Esophagus (tissue), 2 donors: ENCODE data around the gene MOV10L1. TPM values are rescaled to one million over a fixed set of nuclear protein-coding genes. Genes with fewer than 3 reads are reported as not detected.
A peak's percentile ranks its signal among the peaks of the same experiment; 100 is the strongest.

ENCODE experiments used
- H3K27ac ChIP-seq, 2 donors: one replicate each; pipeline ENCODE4 v1.5.1; 2013; ENCODE audit warnings: low read depth in 2 of 2, mild to moderate bottlenecking in 2 of 2, inconsistent platforms in 1 of 2, low read length in 1 of 2, moderate library complexity in 1 of 2
- H3K27me3 ChIP-seq, 2 donors: one replicate each; pipeline ENCODE4 v1.6.1; 2013; ENCODE audit warnings: low read length in 2 of 2, control low read depth in 1 of 2, mild to moderate bottlenecking in 1 of 2; ENCODE audit not compliant: insufficient read depth in 2 of 2, control insufficient read depth in 1 of 2
- H3K36me3 ChIP-seq, 2 donors: one replicate each; pipeline ENCODE4 v1.6.1; 2013; ENCODE audit warnings: low read length in 1 of 2; ENCODE audit not compliant: control insufficient read depth in 2 of 2, insufficient read depth in 2 of 2
- H3K4me1 ChIP-seq, 2 donors: one replicate each; pipeline ENCODE4 v1.6.1; 2013; ENCODE audit warnings: low read length in 1 of 2; ENCODE audit not compliant: control insufficient read depth in 2 of 2, insufficient read depth in 2 of 2
- H3K4me3 ChIP-seq, 2 donors: one replicate each; pipeline ENCODE4 v1.5.1; 2013; ENCODE audit warnings: low read length in 2 of 2, mild to moderate bottlenecking in 2 of 2, low read depth in 1 of 2, moderate library complexity in 1 of 2
- H3K9me3 ChIP-seq, 2 donors: one replicate each; pipeline ENCODE4 v1.6.1; 2013; ENCODE audit warnings: mild to moderate bottlenecking in 2 of 2, low read depth in 1 of 2, low read length in 1 of 2, moderate library complexity in 1 of 2; ENCODE audit not compliant: control insufficient read depth in 2 of 2, insufficient read depth in 1 of 2
- WGBS, 2 donors: extraction: QIAGEN DNeasy Blood & Tissue Kit; methylation state at CpG; one replicate each; pipeline ENCODE4 v1.1.7; 2013; 5-methylcytosine and 5-hydroxymethylcytosine counted together
- polyA plus RNA-seq, 2 donors: library from polyadenylated mRNA; stranded (reverse); fragments of 200-250 nt; gene quantifications; one replicate each; pipeline ENCODE4 v1.2.3, GENCODE V29; 2013
- donor health status: healthy with polysubstance abuse.
- donor health status: Bipolar disorder and iron deficiency.

The MOV10L1 gene
- polyA plus RNA-seq, 2 donors: 0.18 to 0.22 TPM

- Histone ChIP-seq H3K27ac (no peak overlapping the region), H3K4me3 (no peak overlapping the region), H3K4me1 (no peaks in the 10 kb centered on the region), H3K36me3 (no peaks in the 10 kb centered on the region), H3K27me3 (no peaks in the 10 kb centered on the region), H3K9me3 (no peaks in the 10 kb centered on the region)
- WGBS, 2 donors: 74 to 78% methylated on average over 8 of the region's 8 CpGs
Measured at GRCh38 chr22:50067244-50067643, 22.6 kb upstream of the MOV10L1 start.

GRCh38 chr22:50068096-50068495 lies 21.7 kb upstream of the MOV10L1 start:
- WGBS, 2 donors: 81 to 88% methylated on average over 11 of the region's 11 CpGs
- Histone ChIP-seq H3K4me1 (no peaks in the 10 kb centered on the region), H3K27me3 (no peaks in the 10 kb centered on the region)

GRCh38 chr22:50070366-50070765 lies 19.4 kb upstream of the MOV10L1 start:
- 83% methylated on average over 8 of the region's 8 CpGs for WGBS, 2 donors
- Histone ChIP-seq H3K9me3 (peaks cover 0 to 2% of the 10 kb centered on the region in 2 donors), H3K36me3 (no peaks in the 10 kb centered on the region), H3K4me1 (peaks cover 0 to 3% of the 10 kb centered on the region in 2 donors), H3K27ac (no peak overlapping the region), H3K27me3 (no peaks in the 10 kb centered on the region), H3K4me3 (no peak overlapping the region)

More at GRCh38 chr22:50068096-50068495, 21.7 kb upstream of the MOV10L1 start:
- no peaks in the 10 kb centered on the region for H3K36me3 ChIP-seq
- H3K9me3 ChIP-seq: no peaks in the 10 kb centered on the region
- H3K27ac ChIP-seq: no peak overlapping the region
- no peak overlapping the region for H3K4me3 ChIP-seq

GRCh38 chr22:50071432-50072166 lies 18.2 kb upstream of the MOV10L1 start:
- Histone ChIP-seq H3K27ac (no peak overlapping the region), H3K36me3 (no peaks in the 10 kb centered on the region), H3K4me3 (no peak overlapping the region), H3K27me3 (no peaks in the 10 kb centered on the region), H3K9me3 (peaks cover 0 to 2% of the 10 kb centered on the region in 2 donors), H3K4me1 (peaks cover 0 to 3% of the 10 kb centered on the region in 2 donors)
- WGBS, 2 donors: 84 to 85% methylated on average over 14 of the region's 14 CpGs

GRCh38 chr22:50072167-50072555 lies 17.6 kb upstream of the MOV10L1 start:
- Histone ChIP-seq H3K27me3 (no peaks in the 10 kb centered on the region), H3K4me1 (peaks cover 0 to 3% of the 10 kb centered on the region in 2 donors), H3K36me3 (no peaks in the 10 kb centered on the region), H3K9me3 (peaks cover 0 to 2% of the 10 kb centered on the region in 2 donors), H3K4me3 (no peak overlapping the region), H3K27ac (no peak overlapping the region)
- WGBS, 2 donors: 88 to 92% methylated on average over 9 of the region's 9 CpGs

GRCh38 chr22:50072714-50073538 lies 16.9 kb upstream of the MOV10L1 start:
- Histone ChIP-seq H3K4me3 (no peak overlapping the region), H3K27ac (no peak overlapping the region), H3K27me3 (no peaks in the 10 kb centered on the region), H3K4me1 (peaks cover 0 to 3% of the 10 kb centered on the region in 2 donors), H3K9me3 (peaks cover 0 to 2% of the 10 kb centered on the region in 2 donors), H3K36me3 (no peaks in the 10 kb centered on the region)
- WGBS, 2 donors: 81 to 83% methylated on average over 28 of the region's 28 CpGs

GRCh38 chr22:50074056-50074455 lies 15.8 kb upstream of the MOV10L1 start:
- Histone ChIP-seq H3K27me3 (no peaks in the 10 kb centered on the region), H3K9me3 (peaks cover 0 to 2% of the 10 kb centered on the region in 2 donors), H3K36me3 (no peaks in the 10 kb centered on the region), H3K27ac (no peak overlapping the region), H3K4me1 (peaks cover 0 to 3% of the 10 kb centered on the region in 2 donors), H3K4me3 (no peak overlapping the region)
- WGBS, 2 donors: 66 to 78% methylated on average over 17 of the region's 17 CpGs

- Histone ChIP-seq H3K4me3 (no peak overlapping the region), H3K4me1 (peaks cover 2 to 3% of the 10 kb centered on the region in 2 donors), H3K36me3 (no peaks in the 10 kb centered on the region), H3K27me3 (no peaks in the 10 kb centered on the region), H3K27ac (peak overlapping the region; percentile 19 to 69), H3K9me3 (peaks cover 0 to 2% of the 10 kb centered on the region in 2 donors)
- WGBS, 2 donors: 57 to 68% methylated on average over 32 of the region's 32 CpGs
Measured at GRCh38 chr22:50074551-50075530, 15.0 kb upstream of the MOV10L1 start.
